SK-N-SH treated with all-trans-retinoic acid at 6 μM for 48 hours (cell line): ENCODE measurements around the gene CLOCK.

Experiments used
- CREB5 ChIP-seq: fragments of 250-450 bp; sonication (Bioruptor Pico); IDR thresholded peaks from 2 replicates; pipeline ENCODE4 v1.5.1; 2020; ENCODE audit warnings: low read depth, mild to moderate bottlenecking, moderate library complexity
- CSRNP3 ChIP-seq: fragments of 250-450 bp; sonication (Bioruptor Pico); IDR thresholded peaks from 2 replicates; pipeline ENCODE4 v1.5.1; 2021; ENCODE audit warnings: mild to moderate bottlenecking, moderate library complexity
- GLIS3 ChIP-seq: fragments of 250-450 bp; sonication (Bioruptor Pico); IDR thresholded peaks from 2 replicates; pipeline ENCODE4 v1.5.0; 2020; ENCODE audit warnings: mild to moderate bottlenecking, moderate library complexity
- ZNF565 ChIP-seq: fragments of 450-650 bp; formaldehyde crosslinking; conservative IDR thresholded peaks from 2 replicates; pipeline ENCODE4 v1.5.0; 2020; ENCODE audit warnings: low read depth, mild to moderate bottlenecking, moderate library complexity

GRCh38 chr4:55507612-55508011, 39.1 kb downstream of the CLOCK start:
- TF ChIP-seq ZNF565 (CRISPR knock-in tag) (no peak), CREB5 (CRISPR knock-in tag) (no peak), CSRNP3 (CRISPR knock-in tag) (no peak), GLIS3 (CRISPR knock-in tag) (no peak)
